Spleen (tissue), 7 donors: ENCODE data around the gene NDUFB10.

Experiments
- POLR2A ChIP-seq, 3 donors: fragments of 450-650 bp; IDR thresholded peaks; one replicate each; pipeline ENCODE4 v1.5.1; 2017; ENCODE audit warnings: antibody characterized with exemption in 3 of 3, mild to moderate bottlenecking in 1 of 3
- TF ChIP-seq, protein P1 (sequence below), 11 experiments: fragments of 200-600 bp in 7 of 11; fragments of 450-650 bp in 4 of 11; sonication (generic) in 4 of 11; IDR thresholded peaks in 8 of 11; conservative IDR thresholded peaks in 3 of 11; 1 replicate in 7 of 11; 2 replicates in 4 of 11; pipeline versions ENCODE4 v1.4.0 to v1.8.0; 2016 to 2021; ENCODE audit warnings: antibody characterized with exemption in 11 of 11, inconsistent platforms in 4 of 11, mild to moderate bottlenecking in 1 of 11
- donor health status: DM: no; HTN: no; CAD: no; lungs with moderate emphysema.
- donor health status: DM: no; HTN: no; CAD: no.
- donor health status: DM: no; HTN: no; CAD: no.

DNA sequence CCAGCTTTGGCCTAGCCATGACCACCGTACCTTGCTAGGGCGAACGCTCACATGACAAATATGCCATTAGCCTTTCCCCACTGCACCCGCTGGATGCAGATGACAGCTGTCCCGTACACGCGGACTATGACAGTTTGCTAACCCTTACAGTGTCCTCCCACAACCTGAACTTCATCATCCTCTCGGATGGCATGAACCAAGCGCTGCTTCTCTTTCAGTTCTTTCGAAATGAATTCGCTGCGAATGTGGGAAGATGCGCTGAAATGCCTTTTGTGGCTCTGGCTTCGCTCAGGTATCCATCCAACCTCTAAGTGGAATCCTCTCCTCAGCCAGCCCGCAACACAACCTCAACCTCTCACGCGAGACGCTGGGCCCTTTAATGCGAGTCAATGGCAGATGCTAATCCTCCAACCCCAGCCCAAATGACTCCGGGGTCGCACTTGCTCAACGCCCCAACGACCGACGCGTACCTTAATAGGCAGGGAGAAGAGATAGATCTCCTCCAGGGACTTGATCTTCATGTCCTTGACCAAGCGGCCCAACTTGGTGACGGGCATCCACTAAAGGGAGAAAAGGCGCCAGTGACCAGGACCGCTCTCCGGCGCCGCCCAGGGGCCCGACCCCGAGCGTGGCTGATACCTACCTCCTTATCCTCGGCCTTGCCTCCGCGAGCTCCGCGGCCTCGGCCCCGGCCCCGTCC is 4.6 kb downstream of the NDUFB10 start:
- TF ChIP-seq, protein P1, sequence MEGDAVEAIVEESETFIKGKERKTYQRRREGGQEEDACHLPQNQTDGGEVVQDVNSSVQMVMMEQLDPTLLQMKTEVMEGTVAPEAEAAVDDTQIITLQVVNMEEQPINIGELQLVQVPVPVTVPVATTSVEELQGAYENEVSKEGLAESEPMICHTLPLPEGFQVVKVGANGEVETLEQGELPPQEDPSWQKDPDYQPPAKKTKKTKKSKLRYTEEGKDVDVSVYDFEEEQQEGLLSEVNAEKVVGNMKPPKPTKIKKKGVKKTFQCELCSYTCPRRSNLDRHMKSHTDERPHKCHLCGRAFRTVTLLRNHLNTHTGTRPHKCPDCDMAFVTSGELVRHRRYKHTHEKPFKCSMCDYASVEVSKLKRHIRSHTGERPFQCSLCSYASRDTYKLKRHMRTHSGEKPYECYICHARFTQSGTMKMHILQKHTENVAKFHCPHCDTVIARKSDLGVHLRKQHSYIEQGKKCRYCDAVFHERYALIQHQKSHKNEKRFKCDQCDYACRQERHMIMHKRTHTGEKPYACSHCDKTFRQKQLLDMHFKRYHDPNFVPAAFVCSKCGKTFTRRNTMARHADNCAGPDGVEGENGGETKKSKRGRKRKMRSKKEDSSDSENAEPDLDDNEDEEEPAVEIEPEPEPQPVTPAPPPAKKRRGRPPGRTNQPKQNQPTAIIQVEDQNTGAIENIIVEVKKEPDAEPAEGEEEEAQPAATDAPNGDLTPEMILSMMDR (IDR thresholded peaks at IDR 0.05 in 8 of 11, conservative IDR thresholded peaks at IDR 0.05 in 3 of 11), result peak in 1 of 11 experiments; percentile 27
- TF ChIP-seq POLR2A (IDR thresholded peaks at IDR 0.05), result no peak
